Astrocyte of the hippocampus (primary cell): ENCODE results near the gene MGST3.
"Not testable (repeated sequence)": the region's sequence is repeated elsewhere in the genome, so short reads cannot be mapped to it uniquely, and the experiment has no call there.

Experiments
- DNase-seq: peaks from one replicate; pipeline ENCODE4 v3.0.0; 2011; ENCODE audit warnings: low read depth, low spot score

Gene MGST3

DNA sequence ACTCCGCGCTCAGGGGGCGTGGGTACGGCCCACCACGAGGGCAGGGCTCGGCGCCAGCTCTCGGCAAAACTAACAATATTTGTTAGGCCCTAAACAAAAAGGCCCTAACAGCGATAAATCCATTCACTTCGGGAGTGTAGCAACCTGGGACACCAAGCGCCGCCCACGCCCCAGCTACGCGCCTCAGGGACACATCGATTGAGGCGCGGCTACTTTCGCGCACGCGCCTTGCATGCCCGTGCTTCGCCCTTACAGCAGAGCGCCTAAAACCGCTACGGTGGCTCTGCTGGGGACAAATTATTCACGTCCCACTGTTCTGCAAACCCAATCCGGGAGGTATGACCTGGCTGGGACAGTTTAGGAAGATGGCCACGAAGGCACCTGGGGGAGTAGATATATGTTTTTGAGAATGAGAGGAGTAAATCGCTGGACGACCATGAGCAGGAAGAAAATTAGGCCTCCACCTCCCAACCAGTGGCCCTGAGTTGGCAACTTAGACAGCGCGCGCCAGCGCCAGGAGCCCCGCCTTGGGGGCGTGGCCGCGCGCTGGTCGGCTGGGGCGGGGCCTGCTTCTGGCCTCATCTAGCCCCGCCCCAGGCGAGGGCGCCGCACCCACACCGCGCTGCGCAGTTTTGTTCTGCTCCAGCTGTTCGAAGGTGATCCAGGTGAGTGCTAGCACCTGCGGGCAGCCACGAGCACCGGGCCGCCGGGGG is at the start of gene MGST3:
MGST3 (plus strand) TSS at position 606 of the 713 bp plus-strand sequence. CDS start 18,614 bp downstream, outside the sequence.
- DNase-seq: peak; percentile 95

DNA sequence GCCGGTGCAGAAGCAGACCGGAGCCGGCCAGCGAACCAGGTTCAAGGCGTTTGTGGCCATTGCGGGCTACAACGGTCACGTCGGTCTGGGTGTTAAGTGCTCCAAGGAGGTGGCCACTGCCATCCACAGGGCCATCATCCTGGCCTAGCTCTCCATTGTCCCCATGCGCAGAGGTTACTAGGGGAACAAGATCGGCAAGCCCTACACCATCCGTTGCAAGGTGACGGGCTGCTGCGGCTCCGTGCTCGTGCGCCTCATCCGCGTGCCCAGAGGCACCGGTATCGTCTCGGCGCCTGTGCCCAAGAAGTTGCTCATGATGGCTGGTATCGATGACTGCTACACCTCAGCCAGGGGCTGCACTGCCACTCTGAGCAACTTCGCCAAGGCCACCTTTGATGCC is 49.1 kb upstream of the MGST3 start:
- DNase-seq: no peak

DNA sequence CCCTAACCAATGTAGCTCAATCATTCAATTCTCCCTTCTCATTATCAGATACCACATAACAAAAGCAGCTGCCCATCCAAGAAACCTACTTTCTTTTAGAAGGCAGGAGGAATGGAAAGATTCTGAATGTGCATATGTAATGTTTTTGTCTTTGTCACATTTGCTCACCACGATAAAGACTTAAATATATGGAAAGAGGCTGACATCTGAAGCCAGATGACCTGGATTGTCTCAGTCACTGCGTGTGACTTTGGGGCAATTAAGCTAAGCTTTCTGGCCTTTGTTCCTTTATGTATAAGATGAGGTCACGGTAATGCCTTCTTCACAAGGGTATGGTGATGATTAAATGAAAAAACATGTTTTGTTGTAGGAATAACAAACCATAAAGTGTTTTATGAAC is 44.6 kb upstream of the MGST3 start:
- no peak for DNase-seq

DNA sequence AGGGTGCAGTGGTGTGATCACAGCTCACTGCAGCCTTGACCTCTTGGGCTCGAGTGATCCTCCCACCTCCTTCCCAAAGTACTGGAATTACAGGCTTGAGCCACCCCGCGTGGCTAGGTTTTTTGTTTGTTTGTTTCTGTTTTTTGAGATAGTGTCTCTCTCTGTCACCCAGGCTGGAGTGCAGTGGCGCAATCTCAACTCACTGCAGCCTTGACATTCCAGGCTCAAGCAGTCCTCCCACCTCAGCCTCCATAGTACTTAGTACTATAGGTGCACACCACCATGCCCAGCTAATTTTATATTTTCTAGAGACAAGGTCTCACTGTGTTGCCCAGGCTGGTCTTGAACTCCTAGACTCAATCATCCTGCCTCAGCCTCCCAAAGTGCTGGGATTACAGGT is 39.6 kb upstream of the MGST3 start:
- DNase-seq: not testable (repeated sequence)

- peak; percentile 85 for DNase-seq
Observed at GRCh38 chr1:165592945-165593823, 37.9 kb upstream of the MGST3 start.

DNA sequence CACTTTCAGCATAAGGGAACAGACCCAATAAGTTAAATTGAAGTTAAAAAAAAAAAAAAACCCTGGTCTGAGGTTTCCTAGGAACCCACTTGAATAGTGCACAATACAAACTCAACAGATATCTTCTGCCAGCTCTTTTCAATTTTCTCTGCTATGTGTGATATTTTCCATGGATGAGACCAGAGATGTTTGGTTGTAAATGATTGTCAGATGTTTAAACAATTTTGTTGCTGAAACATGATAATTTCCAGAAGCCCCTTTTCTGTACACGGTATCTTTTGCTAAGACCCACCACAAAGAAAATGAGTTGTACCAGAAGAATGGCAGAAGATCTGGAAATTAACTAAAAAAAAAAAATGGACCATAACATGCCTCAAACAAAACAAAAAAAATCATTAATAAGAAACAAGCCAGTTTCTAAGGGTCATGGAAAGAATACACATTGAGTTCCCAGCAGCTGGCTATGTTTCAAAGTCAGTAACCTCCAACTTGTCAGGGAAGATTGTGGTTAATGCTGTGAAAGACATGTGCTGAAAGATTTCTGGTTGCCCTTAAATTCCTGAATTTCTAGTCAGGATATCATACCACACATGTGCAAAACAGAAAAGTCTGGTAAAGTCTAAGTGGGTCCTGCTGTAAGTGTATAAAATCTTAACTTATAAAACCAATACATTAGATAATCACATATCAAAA is 35.6 kb upstream of the MGST3 start:
- peak; percentile 23 for DNase-seq

- DNase-seq: peak; percentile 98
Observed at GRCh38 chr1:165597883-165598675, 33.0 kb upstream of the MGST3 start.

- DNase-seq: no peak
Observed at GRCh38 chr1:165598676-165599059, 32.4 kb upstream of the MGST3 start.

DNA sequence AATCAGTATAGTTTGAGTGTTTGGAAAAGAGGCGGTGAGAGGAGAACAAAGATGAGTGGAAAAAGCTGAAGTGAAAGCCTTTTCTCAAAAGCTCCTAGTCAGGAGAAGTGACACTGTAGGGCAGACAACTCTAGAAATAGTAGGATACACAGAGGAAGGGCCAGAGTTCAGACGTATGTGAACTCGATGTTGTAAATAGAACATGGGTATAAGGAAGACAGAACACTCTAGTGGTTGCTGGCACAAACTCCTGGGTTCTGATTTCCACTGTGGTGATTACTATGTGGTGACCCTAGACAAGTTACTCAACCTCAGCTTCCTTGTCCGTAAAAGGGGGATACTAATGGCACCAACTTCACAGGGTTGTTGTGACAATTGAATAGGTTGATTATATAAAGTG is 30.2 kb upstream of the MGST3 start:
- DNase-seq: no peak

GRCh38 chr1:165603810-165604209 is 27.2 kb upstream of the MGST3 start:
- DNase-seq: no peak

- no peak for DNase-seq
Observed at GRCh38 chr1:165605246-165605645, 25.8 kb upstream of the MGST3 start.

DNA sequence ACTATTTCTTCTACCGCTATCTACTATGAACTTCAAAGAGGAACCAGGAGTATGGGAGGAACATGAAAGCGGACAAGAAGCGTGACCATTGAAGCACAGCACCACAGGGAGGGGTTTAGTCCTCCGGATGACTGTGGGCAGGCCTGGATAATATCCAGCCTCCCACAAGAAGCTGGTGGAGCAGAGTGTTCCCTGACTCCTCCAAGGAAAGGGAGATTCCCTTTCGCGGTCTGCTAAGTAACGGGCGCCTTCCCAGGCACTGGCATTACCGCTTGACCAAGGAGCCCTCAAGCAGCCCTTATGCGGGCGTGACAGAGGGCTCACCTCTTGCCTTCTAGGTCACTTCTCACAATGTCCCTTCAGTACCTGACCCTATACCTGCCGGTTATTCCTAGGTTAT is 24.4 kb upstream of the MGST3 start:
- not testable (repeated sequence) for DNase-seq

GRCh38 chr1:165610866-165611265 is 20.2 kb upstream of the MGST3 start:
- DNase-seq: no peak

- DNase-seq: no peak
Observed at GRCh38 chr1:165612062-165612461, 19.0 kb upstream of the MGST3 start.

- no peak for DNase-seq
Observed at GRCh38 chr1:165616054-165616612, 14.9 kb upstream of the MGST3 start.

DNA sequence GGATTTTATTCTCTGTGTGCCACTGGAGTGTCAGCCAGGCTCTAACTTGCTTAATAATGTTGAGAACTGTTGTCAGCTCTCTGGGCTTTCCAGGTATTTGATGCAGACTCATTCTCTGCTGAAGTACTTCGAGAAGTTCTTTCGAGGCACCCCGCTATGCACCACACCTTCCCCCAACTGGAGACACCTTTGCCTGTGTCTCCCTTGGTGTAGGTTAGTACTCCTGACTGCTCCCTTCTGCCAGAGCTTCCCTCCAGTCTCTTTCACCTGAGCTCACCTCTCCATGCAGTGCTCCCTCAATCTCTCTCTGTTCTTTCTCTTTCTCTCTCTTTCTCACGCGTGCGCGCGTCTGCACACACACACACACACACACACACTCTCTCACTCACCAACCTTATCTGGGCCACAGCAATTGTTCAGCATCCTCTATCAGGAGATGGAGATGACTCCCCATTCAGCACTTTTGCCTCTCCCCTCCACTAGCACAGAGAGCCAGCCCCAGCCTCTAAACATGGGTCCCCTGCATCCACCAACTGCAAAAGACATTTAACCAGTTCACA is 14.0 kb upstream of the MGST3 start:
- DNase-seq: no peak

GRCh38 chr1:165619647-165620151 is 11.3 kb upstream of the MGST3 start:
- no peak for DNase-seq

- DNase-seq: no peak
Observed at GRCh38 chr1:165623624-165624023, 7.4 kb upstream of the MGST3 start.

DNA sequence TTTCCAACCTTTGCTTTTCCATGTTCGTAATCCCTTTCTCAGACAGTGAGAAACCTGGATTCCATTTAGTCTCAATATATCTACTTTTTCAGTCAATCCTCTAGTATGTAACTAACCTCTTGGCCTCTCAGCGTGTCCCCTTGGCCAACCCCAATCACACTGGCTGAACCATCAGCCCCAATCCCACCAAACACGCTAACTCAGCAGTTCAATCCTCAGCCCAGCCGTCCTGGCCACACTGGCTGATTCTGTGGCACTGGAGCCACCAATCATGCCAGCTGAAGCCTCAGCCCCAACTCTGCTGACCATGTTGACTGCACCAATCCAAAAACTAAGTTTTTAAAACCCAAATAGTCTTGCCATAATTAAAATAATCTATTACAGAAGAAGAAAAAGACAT is 6.6 kb upstream of the MGST3 start:
- no peak for DNase-seq

- DNase-seq: no peak
Observed at GRCh38 chr1:165628147-165628822, 2.7 kb upstream of the MGST3 start.
